Effector CD4-positive, alpha-beta T cell (primary cell): Measurements from ENCODE around the gene SLC34A2.
"Not testable (repeated sequence)": the region's sequence is repeated elsewhere in the genome, so short reads cannot be mapped to it uniquely, and the experiment has no call there.

Experiments
- DNase-seq: peaks from one replicate; pipeline ENCODE4 v3.0.0-alpha.2; 2020

SLC34A2 gene

GRCh38 chr4:25661441-25661840, 5.8 kb downstream of the SLC34A2 start:
- DNase-seq = not testable (repeated sequence)

GRCh38 chr4:25662306-25662705, 6.7 kb downstream of the SLC34A2 start:
- DNase-seq = no peak

- no peak for DNase-seq
Measured at GRCh38 chr4:25663781-25664180, 8.1 kb downstream of the SLC34A2 start.

- no peak for DNase-seq
Measured at GRCh38 chr4:25666031-25666630, 10.5 kb downstream of the SLC34A2 start.

- DNase-seq = no peak
Measured at GRCh38 chr4:25667931-25668557, 12.4 kb downstream of the SLC34A2 start.

GRCh38 chr4:25670991-25671390, 15.3 kb downstream of the SLC34A2 start:
- no peak for DNase-seq

GRCh38 chr4:25672756-25673155, 17.1 kb downstream of the SLC34A2 start:
- DNase-seq = no peak

GRCh38 chr4:25674386-25674785, 18.7 kb downstream of the SLC34A2 start:
- no peak for DNase-seq

GRCh38 chr4:25676221-25676620, 20.6 kb downstream of the SLC34A2 start:
- no peak for DNase-seq

GRCh38 chr4:25677157-25677556, 21.5 kb downstream of the SLC34A2 start:
- no peak for DNase-seq

GRCh38 chr4:25677943-25678342, 22.3 kb downstream of the SLC34A2 start:
- no peak for DNase-seq

- DNase-seq = no peak
Measured at GRCh38 chr4:25687773-25688172, 32.1 kb downstream of the SLC34A2 start.

GRCh38 chr4:25694466-25694865, 38.8 kb downstream of the SLC34A2 start:
- DNase-seq = no peak

- DNase-seq = no peak
Measured at GRCh38 chr4:25696409-25696808, 40.8 kb downstream of the SLC34A2 start.

- no peak for DNase-seq
Measured at GRCh38 chr4:25697516-25697915, 41.9 kb downstream of the SLC34A2 start.

- DNase-seq = no peak
Measured at GRCh38 chr4:25700661-25701060, 45.0 kb downstream of the SLC34A2 start.

- no peak for DNase-seq
Measured at GRCh38 chr4:25702848-25703247, 47.2 kb downstream of the SLC34A2 start.

- no peak for DNase-seq
Measured at GRCh38 chr4:25703731-25704388, 48.2 kb downstream of the SLC34A2 start.

- no peak for DNase-seq
Measured at GRCh38 chr4:25704516-25704915, 48.9 kb downstream of the SLC34A2 start.

GRCh38 chr4:25710637-25711036, 55.0 kb downstream of the SLC34A2 start:
- no peak for DNase-seq

- no peak for DNase-seq
Measured at GRCh38 chr4:25712611-25713010, 57.0 kb downstream of the SLC34A2 start.

GRCh38 chr4:25713812-25714211, 58.2 kb downstream of the SLC34A2 start:
- no peak for DNase-seq

GRCh38 chr4:25722964-25723363, 67.3 kb downstream of the SLC34A2 start:
- DNase-seq = no peak

- no peak for DNase-seq
Measured at GRCh38 chr4:25723409-25723808, 67.8 kb downstream of the SLC34A2 start.
